Measurements from ENCODE around the gene SLC2A9.
"Not testable (repeated sequence)": the region's sequence is repeated elsewhere in the genome, so short reads cannot be mapped to it uniquely, and the experiment has no call there.

SLC2A9 gene

GRCh38 chr4:9923195-9923812, 98.0 kb downstream of the SLC2A9 start:
- no peak for DNase-seq

DNA sequence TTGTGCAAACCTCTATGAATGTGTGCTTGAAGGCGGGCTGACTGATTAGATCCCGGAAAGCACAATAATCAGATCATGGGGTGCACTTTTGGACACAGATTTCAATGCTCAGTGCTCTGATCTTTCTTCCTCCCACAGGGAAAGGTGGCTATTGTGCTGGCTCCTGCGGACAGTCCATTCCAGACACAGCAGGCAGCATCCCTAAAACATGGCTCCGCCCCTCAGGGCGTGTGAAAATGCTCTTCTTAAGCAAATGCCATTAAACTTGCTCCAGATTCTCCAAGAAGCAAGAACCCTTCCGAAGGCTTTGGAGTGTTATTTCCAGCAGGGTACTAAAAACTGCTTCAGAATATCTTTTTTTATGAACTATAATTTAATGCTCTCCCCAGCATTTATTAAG, 100.0 kb downstream of the SLC2A9 start:
- no peak for DNase-seq

GRCh38 chr4:9920029-9920428, 101.3 kb downstream of the SLC2A9 start:
- no peak for DNase-seq

- DNase-seq: no peak
Measured at GRCh38 chr4:9919047-9919446, 102.2 kb downstream of the SLC2A9 start.

DNA sequence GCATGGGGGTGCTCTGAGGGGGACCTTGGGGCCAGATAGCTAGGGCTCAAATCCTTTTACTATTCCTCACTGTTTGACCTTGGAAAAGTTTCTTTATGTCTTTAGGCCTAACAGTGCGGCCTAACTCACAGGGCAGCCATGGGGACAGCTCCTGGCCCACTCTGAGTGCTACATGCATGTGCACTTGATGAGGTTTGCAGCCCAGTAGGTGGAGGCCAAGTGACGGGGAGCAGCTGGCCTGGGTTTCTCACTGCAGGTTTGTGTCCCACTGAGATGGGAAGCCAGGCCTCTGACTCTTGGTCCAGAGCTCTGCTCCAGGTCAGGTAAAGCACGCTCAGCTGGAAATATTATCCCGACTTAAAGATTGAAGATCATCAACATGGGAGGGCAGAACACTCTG, 102.8 kb downstream of the SLC2A9 start:
- no peak for DNase-seq

DNA sequence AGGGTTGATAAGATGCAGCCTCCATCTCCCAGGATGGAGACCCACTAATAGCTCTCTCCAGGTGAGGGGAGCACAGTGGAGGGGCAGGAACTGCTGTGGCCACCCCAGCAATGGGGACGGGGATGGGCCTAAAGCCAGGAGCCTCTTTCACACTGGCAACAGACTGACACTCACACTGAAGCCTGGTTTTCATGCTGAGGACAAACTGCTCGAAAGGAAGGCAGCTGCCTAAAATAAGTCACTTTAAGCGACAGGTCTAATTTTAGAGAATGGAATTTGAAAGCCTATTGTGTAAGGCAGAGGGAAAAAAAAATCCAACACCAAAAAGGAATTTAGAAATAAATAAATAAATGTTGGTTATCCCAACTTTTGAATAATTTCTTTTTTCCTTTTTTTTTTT, 104.4 kb downstream of the SLC2A9 start:
- no peak for DNase-seq

- no peak for DNase-seq
Measured at GRCh38 chr4:9916346-9916745, 105.0 kb downstream of the SLC2A9 start.

- no peak for DNase-seq
Measured at GRCh38 chr4:9913846-9914245, 107.5 kb downstream of the SLC2A9 start.

- no peak for DNase-seq
Measured at GRCh38 chr4:9906996-9907395, 114.3 kb downstream of the SLC2A9 start.

GRCh38 chr4:9904976-9905587, 116.2 kb downstream of the SLC2A9 start:
- DNase-seq: no peak

DNA sequence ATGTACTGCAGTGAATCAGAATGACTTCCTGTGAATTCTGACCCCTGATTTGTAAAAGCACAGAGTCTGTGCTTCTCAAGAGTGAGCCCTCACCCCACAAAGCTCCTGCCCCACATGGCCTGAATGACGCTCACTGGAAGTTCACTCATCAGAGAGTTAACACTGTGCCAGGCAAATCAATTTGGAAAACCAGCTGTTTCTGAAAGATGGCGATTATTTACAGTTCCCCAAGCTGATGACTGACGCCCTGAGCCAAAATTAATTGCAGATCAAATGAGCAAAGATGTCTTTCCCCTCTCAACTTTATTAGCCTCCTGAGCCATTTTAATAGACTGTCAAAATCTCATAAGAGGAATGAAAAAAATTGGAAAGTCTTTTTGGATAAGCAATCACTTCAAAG, 118.0 kb downstream of the SLC2A9 start:
- DNase-seq: no peak

DNA sequence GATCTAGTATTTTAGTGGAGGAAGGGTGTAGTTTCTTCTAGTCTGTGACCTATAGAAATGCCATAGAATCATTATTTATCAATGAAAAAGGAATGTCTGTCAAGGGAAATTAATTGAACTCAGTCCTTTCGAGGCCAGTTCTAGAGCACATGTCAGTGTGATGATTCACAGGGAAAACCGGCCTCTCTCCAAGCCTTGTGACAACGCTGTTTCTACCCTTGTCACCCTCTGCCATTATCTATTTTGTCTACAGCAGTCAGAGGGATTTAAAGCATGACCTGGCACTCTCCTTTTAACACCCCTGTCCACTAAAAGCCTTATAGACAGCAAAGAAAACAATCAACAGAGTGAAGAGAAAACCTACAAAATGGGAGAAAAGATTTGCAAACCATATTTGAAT, 120.0 kb downstream of the SLC2A9 start:
- no peak for DNase-seq

DNA sequence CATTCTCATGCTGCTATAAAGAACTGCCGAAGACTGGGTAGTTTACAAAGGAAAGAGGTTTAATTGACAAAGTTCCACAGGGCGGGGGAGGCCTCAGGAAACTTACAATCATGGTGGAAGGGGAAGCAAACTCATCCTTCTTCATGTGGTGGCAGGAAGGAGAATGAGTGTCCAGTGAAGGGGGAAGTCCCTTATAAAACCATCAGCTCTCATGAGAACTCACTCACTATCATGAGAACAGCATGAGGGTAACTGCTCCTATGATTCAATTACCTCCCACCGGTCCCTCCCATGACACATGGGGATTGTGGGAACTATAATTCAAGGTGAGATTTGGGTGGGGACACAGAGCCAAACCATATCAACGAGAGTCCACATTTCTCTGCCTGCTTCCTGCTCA, 120.7 kb downstream of the SLC2A9 start:
- DNase-seq: not testable (repeated sequence)

DNA sequence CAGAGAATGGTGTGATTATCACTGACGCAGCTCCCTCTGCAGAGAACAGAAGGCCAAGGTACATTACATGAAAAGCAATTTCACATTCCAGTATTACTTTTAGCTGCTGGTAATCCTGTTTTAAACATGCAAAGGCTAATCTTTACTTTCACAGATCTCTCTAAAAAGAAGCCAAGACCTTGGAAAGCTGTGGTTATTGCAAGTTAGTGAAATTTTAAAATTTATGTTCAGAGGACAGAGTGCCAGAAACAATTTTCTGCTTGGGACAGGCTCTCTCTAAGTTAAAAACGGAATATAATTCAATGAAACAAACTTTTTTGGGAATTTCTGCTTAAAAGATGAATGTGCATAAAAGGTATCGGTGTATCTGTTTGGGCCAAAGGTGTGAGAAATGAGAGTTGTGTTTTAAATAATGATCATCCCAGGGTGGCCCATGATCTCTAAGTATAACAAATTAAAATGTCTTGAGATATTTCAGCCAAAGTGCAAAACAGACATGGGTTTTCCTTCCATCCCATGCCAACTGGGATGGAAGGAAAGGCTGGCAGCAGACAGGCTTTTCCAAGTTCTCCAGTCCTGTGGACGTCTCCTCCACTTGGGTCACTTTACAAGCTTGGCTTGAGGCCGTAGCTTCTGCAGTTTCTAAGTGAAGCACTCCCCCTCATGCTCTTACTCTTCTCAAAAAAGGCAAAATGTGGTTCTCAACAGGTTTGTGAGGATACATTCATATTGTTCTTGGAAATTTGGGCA, 121.8 kb downstream of the SLC2A9 start:
- no peak for DNase-seq

- DNase-seq: no peak
Measured at GRCh38 chr4:9898596-9899305, 122.5 kb downstream of the SLC2A9 start.

DNA sequence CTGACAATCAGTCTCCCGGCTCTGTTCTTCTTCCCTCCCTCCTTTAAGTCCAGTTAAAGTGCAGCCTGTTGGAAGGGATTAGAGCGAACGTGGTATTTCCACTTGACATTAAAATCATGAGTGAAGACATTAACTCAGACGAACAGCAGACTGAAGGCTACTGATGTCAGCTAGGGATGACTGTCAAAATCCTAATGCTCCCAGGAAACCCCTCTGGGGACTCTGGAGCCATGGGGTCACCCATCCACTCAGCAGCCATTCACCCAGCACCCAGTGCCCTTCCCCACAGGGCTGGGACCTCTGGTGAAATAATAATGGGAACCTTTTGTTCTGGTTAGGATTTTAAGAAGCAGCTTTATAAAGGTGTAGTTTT, 126.0 kb downstream of the SLC2A9 start:
- DNase-seq: no peak

GRCh38 chr4:9894644-9895332, 126.5 kb downstream of the SLC2A9 start:
- DNase-seq: no peak

DNA sequence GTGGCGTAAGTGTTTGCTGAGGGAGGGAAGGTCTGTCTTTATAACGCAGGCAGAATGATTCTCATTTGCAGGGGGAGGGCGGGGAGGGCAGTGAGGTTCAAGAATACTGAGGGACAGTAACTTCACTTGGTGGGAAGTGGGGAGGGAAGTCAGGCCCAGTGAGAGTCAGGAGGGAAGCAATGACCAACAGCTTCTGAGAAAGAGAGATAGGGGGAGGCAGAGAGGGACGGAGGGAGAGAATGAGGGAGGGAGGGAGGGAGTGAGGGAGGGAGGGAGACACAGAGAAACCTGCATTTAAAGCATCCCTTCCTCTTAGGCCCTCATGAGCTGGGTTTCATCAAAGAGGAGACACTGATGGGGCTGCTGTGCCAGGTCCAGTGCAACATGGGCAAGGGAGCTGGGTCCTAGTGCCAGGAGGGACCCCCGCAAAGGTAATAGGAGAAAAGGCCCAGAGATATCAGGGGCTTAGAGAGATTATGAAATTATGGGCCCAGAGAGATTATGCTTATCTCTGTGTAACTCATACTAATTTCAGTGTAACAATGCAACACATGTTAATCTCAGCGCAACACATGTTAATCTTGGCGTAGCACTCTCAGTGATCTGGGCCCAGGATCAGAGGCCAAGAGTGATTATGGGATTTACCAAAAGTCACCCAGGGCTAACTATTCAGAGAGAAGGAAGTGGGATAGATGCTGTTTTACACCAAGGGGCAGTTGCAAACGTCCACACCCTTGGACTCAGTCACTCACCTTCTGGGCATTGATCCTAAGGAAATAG, 127.8 kb downstream of the SLC2A9 start:
- DNase-seq: no peak

DNA sequence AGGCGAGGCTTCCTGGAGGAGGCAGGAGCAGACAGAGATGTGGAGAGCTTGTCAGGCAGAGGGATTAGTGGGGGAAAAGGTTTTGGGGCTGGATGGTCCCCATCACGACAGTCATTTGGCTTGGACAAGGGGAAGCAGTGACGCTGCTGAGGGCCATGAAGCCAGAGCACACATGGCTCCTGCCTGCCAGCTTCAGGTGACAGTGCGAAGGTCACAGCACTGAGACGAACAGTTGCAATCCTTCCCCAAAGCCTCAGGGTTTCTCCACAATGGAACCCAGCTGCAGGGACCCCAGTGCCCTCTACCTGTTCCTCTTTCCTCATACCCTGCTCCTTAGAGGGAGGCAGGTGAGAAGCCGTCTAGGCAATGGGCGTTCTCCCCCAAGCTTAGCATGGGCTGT, 129.6 kb downstream of the SLC2A9 start:
- DNase-seq: no peak

GRCh38 chr4:9891056-9891455, 130.2 kb downstream of the SLC2A9 start:
- DNase-seq: no peak

DNA sequence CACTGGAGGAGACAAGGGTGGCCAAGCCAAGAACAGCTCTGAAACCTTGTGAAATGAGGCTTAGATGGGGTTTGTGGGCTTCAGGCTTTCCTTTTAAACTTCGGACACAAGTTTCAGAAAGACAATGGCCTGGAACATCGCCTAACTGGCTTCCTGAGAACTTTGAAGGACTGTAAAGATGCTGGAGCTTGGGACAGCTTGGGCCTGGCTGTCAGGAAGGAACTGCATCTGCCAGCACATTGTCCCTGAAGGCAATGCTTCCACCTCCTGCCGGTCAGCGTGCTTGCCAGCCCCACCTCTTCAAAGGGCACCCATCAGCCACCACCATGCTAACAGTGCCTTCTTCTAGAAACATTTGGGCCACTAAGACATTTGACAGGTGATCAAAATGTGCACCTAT, 132.0 kb downstream of the SLC2A9 start:
- no peak for DNase-seq

DNA sequence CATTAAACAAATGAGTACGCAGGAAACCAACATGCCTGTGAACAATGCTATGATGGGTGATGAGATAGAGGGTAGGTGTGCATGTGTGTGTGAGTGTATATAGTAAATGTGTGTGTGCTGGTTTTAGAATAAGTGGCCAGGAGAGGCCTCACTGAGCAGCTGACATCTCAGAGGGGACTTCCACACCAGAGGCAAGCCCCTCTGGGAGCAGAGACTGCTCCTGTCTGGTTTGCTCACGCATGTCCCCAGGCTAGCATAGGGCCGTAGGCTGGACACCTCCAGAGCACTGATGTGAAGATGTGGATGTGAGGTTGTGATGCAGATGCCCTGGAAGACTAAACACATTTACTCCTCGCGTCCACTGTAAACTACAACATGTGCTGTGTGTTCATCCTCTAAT, 135.3 kb downstream of the SLC2A9 start:
- no peak for DNase-seq

Measured in activated CD8-positive, alpha-beta memory T cell treated with anti-CD3 and anti-CD28 coated beads for 24 hours (primary cell).